ENCODE results near the gene FOXP1.

DNA sequence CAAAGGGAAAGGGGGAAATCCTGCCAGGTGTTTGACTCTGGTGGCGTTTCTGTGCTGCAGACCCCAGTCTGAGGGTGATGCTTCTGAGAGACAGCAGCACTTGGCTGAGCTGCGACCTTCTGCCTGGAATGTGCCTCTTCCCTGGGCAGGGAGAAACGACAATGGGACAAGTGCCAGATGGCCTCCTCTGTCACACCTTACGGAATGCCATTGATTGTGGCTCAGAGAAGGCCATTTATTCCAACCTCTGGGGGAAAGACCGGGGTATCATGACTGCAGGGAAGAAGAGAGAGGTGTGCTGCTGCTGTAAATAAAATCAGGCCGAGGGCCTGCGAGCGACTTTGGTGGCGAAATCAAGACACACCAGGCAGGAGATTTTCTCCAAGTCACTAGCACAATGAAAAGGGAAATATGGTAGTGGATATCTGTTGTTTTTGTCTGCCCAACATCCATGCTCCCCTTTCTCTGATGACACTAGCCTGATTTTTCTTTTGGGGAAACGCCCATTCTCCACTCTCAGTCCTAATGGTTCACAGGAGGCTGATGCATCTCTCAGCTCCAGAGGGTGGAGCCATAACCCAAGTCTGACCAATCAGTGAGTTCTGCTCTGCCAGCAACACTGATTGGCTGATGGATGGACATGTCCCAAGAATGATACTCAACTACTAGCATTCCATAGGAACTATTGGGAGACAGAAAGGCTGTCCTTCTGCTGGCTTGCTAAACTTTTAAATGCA, 336.1 kb downstream of the FOXP1 start:
- TF ChIP-seq CTCF (IDR thresholded peaks at IDR 0.05; ENCODE audit: insufficient read depth, low read depth, low read length), result no peak
- TF ChIP-seq EZH2 (IDR thresholded peaks at IDR 0.05; ENCODE audit: insufficient read depth, low read length), result no peak

Measured in astrocyte (in vitro differentiated cells and primary cell).